AG04450 (cell line): Measurements from ENCODE around the gene LARP1. TPM values are rescaled to one million over a fixed set of nuclear protein-coding genes. Genes with fewer than 3 reads are reported as not detected.

Source experiments
- CTCF ChIA-PET: fragments of 300-600, 350-600 bp; formaldehyde crosslinking; extraction: SDS; loops from one replicate; lab custom pipeline; 2022; ENCODE audit warnings: antibody characterized with exemption, inconsistent platforms; lab: Charles Lee
- POLR2A ChIA-PET: fragments of 350-600 bp; formaldehyde crosslinking; extraction: SDS; loops from one replicate; lab custom pipeline; 2021; ENCODE audit warnings: antibody characterized with exemption, inconsistent platforms; lab: Yijun Ruan, JAX
- DNase-seq: peaks from one replicate; pipeline ENCODE4 v3.0.0-alpha.2; 2011; ENCODE audit warnings: low read depth, low spot score
- H3K27ac ChIP-seq: one replicate; pipeline ENCODE4 v1.5.1; 2012; ENCODE audit warnings: low read depth, low read length, control low read depth
- H3K27me3 ChIP-seq: one replicate; pipeline ENCODE4 v1.6.0; 2012; ENCODE audit warnings: low read length; ENCODE audit not compliant: control insufficient read depth, insufficient read depth
- H3K4me3 ChIP-seq: 2 replicates; pipeline ENCODE4 v1.5.1; 2011; ENCODE audit warnings: mild to moderate bottlenecking, low read depth, low read length, control low read depth
- H3K9me3 ChIP-seq: 2 replicates; pipeline ENCODE4 v1.5.1; 2012; ENCODE audit warnings: low read length; ENCODE audit not compliant: control insufficient read depth, insufficient read depth
- CTCF ChIP-seq: IDR thresholded peaks from 2 replicates; pipeline ENCODE4 v1.5.1; 2011; ENCODE audit warnings: low read depth, low read length, control low read depth, inconsistent platforms
- polyA plus RNA-seq: library from polyadenylated mRNA; depleted of rRNA; stranded (reverse); fragments of >200 nt; gene quantifications from 2 replicates; pipeline ENCODE4 v1.2.3, GENCODE V29; 2011

LARP1 gene
- polyA plus RNA-seq, 1 experiment, result 54.9 TPM

- Histone ChIP-seq H3K27ac (no peak overlapping the region), H3K4me3 (no peak overlapping the region), H3K9me3 (no peaks in the 10 kb centered on the region), H3K27me3 (no peaks in the 10 kb centered on the region)
- CTCF ChIA-PET, result interaction anchor here (0.5 kb wide), 1 partner anchor 22 kb away, joined by 4 read pairs; no protein-coding TSS in a partner anchor
- TF ChIP-seq CTCF, result no peak
- DNase-seq, result no peak
- POLR2A ChIA-PET, result interaction anchor here (0.6 to 1.5 kb wide), 2 partner anchors 17 to 370 kb away, joined by 3 to 5 read pairs; no protein-coding TSS in a partner anchor
Measured at GRCh38 chr5:154795235-154795596, 40.0 kb downstream of the LARP1 start.

- no peak for DNase-seq
- H3K4me3 ChIP-seq, result no peak overlapping the region
- ChIA-PET POLR2A (interaction anchor here (1.0 kb wide), 1 partner anchor 44 kb away, joined by 8 read pairs; no protein-coding TSS in a partner anchor), CTCF (no interaction called here)
- no peak for TF ChIP-seq CTCF
- H3K9me3 ChIP-seq, result no peaks in the 10 kb centered on the region
- no peaks in the 10 kb centered on the region for H3K27me3 ChIP-seq
- H3K27ac ChIP-seq, result no peak overlapping the region
Measured at GRCh38 chr5:154797762-154798161, 42.6 kb downstream of the LARP1 start.

- DNase-seq, result no peak
- POLR2A ChIA-PET, result no interaction called here
- CTCF ChIA-PET, result interaction anchor here (1.0 to 1.4 kb wide), 2 partner anchors 9 to 11 kb away, joined by 3 to 4 read pairs; no protein-coding TSS in a partner anchor
- Histone ChIP-seq H3K4me3 (no peak overlapping the region), H3K27ac (peak overlapping the region; percentile 33), H3K9me3 (no peaks in the 10 kb centered on the region), H3K27me3 (no peaks in the 10 kb centered on the region)
- no peak for TF ChIP-seq CTCF
Measured at GRCh38 chr5:154800582-154800981, 45.4 kb downstream of the LARP1 start.

GRCh38 chr5:154801083-154801482 is 45.9 kb downstream of the LARP1 start:
- TF ChIP-seq CTCF, result no peak
- Histone ChIP-seq H3K9me3 (no peaks in the 10 kb centered on the region), H3K27me3 (no peaks in the 10 kb centered on the region), H3K27ac (no peak overlapping the region), H3K4me3 (no peak overlapping the region)
- DNase-seq, result peak; percentile 44
- POLR2A ChIA-PET, result no interaction called here
- CTCF ChIA-PET, result interaction anchor here (1.4 kb wide), 1 partner anchor 10 kb away, joined by 4 read pairs; no protein-coding TSS in a partner anchor

GRCh38 chr5:154802050-154802449 is 46.9 kb downstream of the LARP1 start:
- H3K27ac ChIP-seq, result no peak overlapping the region
- TF ChIP-seq CTCF, result no peak
- H3K9me3 ChIP-seq, result no peaks in the 10 kb centered on the region
- H3K4me3 ChIP-seq, result no peak overlapping the region
- no peaks in the 10 kb centered on the region for H3K27me3 ChIP-seq
- ChIA-PET CTCF (interaction anchor here (1.0 kb wide), 1 partner anchor 9 kb away, joined by 3 read pairs; no protein-coding TSS in a partner anchor), POLR2A (interaction anchor here (0.5 kb wide), 1 partner anchor 198 kb away, joined by 3 read pairs; no protein-coding TSS in a partner anchor)
- DNase-seq, result no peak
